ELR (cell line): ENCODE measurements around the gene WWOX.

ENCODE experiments used
- DNase-seq: peaks from one replicate; pipeline ENCODE4 v3.0.0-alpha.2; 2015; ENCODE audit warnings: low read depth

The WWOX gene

GRCh38 chr16:79100447-79100846, 1001.0 kb downstream of the WWOX start:
- DNase-seq = no peak

GRCh38 chr16:79101491-79101890, 1002.0 kb downstream of the WWOX start:
- DNase-seq = no peak

GRCh38 chr16:79104567-79104966, 1005.1 kb downstream of the WWOX start:
- DNase-seq = no peak

DNA sequence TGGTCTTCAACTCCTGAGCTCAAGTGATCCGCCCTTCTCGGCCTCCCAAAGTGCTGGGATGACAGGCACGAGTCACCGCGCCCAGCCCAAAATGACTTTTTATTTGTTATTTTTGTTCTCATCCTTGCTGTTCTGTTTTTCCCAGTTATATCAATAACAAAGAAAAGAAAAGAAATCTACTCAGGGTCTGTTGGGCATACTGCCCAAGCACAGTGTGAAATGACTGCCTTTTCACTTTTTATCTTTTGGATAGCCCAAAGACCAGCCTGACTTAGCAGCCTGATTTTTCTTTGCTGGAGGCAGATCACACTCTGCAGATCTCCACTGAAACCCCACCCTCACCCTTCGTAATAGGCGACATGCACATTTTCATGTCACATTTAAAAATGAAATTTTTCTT, 1007.8 kb downstream of the WWOX start:
- DNase-seq = no peak

GRCh38 chr16:79109771-79110170, 1010.3 kb downstream of the WWOX start:
- no peak for DNase-seq

- no peak for DNase-seq
Observed at GRCh38 chr16:79110242-79110641, 1010.8 kb downstream of the WWOX start.

DNA sequence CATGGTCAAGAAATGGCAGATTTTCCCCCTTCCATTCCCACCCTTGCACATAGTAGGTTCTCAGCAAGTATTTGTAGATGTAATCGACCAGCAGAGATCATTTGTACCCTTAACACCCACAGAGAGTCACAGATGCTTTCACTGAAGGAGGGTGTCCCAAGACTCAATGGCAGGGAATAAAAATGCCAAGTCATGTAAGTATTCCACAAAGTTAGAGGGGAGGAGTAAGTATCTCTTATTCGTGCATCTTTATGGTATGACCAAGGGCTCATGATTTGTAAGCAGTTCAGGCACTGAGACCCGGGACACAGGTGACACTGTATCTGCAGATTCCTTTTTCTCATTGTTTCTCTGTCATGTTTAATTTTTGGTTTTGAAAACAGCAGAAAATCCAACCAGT, 1011.5 kb downstream of the WWOX start:
- DNase-seq = no peak

DNA sequence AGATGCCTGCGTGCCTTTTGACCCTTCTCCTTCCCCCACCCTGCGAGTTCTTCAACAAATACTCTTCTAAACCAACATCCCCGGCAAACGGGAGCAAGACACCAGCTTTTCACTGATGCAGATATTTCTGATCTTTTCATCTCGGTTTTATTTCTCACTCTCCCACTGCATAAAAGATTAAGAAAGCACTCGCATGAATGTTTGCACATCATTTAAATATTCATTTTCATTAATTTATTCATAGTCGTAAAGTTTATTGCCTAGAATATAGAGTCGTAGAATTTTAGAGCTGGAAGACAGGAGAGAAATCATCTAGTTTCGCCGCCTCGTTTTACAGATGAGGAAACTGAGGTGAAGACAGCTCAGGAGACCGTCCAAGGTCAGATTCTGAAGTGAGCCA, 1013.0 kb downstream of the WWOX start:
- no peak for DNase-seq

DNA sequence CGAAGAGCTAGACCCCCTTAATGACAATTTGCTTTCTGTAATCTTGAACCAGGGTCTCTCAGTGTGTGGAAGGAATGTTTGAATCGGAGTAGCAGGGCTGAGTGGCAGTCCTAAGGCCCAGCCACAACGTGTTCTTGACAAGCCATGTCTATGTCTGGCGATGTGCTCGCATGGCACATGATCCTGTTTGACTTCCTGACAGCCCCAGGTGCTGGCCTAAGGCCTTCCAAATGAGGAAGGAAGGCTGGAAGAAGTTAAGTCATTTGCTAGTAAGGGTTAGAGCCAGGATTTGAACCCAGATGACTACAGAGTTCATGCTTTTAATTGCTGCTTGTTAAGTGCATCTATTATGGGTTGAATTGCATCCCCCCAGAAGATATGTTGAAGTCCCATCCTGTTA, 1014.4 kb downstream of the WWOX start:
- DNase-seq = no peak

DNA sequence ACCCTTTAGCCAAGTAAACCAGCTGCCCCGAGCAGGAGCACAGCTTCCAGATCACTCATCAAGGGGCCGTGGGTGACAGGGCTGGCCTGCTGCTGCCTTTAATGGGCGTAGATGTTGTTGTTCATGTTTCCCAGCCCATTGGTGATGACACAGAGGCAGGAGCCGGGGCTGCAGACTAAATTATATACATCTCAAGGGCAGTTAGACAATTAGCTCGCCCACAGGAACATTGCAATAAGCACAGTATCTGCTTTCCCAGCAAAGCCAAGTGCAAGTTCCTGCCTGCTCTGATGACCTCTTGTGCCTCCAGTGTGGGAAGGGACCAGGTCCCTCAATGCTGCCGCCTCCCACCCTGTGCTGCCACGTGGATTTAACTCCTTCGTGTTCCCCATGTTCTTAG, 1015.3 kb downstream of the WWOX start:
- no peak for DNase-seq

DNA sequence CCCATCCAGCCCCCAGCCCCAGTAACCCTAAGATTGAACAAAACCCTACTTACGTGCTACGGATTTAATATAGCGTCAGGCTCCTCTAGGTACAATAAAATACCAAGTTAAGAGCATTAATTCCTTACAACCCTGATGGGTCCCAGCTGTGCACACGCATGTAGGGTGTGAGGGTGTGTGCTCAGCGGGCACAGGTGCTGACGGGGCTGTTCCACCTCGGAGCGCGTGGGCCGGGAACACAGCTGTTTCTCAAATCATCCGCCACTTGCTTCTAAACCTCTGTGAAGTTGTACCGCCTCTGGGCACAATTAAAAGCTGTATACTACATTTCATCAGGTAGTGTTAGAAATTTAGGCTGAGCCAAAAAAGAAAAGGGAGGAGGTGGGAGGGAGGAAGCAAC, 1022.5 kb downstream of the WWOX start:
- no peak for DNase-seq

GRCh38 chr16:79122343-79122742, 1022.9 kb downstream of the WWOX start:
- no peak for DNase-seq

DNA sequence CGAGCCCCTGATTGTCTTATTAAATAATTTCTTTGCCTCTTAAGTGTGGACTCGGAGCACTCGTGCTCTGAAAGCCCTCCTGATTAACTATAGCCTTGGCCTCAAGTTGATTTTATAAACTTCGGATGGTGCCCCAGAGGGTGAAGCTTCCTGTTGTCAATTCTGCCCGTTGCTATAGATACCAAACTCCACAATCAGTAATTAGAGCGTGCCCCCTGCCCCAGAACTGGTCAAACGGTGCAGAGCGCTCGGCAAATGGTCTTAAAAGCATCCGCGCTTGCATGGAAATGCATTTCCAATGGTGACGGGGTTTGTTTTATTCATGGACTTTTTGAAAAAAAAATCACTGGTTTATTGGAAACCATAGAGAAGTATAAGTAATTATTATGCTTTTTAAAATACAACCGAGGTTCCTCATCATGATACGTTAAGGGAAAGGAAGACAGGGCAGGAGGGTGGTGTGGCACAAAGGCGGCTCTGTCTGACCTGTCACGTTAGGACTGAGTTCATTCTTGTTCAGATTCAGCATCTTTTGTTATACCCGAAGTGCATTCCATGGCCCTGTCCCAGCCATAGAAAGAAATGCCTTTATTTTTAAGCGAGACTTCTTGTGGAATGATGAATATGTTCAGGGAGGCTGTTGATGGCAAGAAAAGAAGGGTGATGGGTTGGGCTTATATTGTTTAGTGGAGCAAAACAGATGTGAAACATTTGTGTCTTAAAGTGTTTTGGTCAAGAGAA, 1024.7 kb downstream of the WWOX start:
- DNase-seq = no peak

DNA sequence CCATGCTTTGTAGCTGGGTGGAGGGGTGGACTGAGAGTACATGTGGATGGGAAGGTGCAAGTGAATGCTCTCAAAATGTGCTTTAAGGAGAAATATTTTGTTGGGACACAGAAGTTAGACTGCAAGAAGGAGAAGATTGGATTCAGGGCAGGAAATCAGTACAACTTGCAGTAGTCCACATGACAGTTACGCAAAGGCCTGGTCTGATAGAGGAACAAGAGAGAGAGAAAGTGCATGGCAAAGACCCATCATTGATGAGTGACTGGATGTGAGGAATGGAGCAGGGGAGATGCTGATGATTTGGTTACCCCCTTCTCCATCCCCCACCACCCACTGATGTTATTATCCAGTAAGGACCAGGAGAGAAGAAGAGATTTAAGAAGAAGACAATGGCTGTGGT, 1028.3 kb downstream of the WWOX start:
- DNase-seq = no peak

- DNase-seq = no peak
Observed at GRCh38 chr16:79128706-79129105, 1029.3 kb downstream of the WWOX start.

GRCh38 chr16:79130616-79131015, 1031.2 kb downstream of the WWOX start:
- DNase-seq = no peak

- DNase-seq = no peak
Observed at GRCh38 chr16:79131321-79132075, 1032.0 kb downstream of the WWOX start.

GRCh38 chr16:79132701-79133100, 1033.2 kb downstream of the WWOX start:
- no peak for DNase-seq

- no peak for DNase-seq
Observed at GRCh38 chr16:79134300-79134699, 1034.8 kb downstream of the WWOX start.

DNA sequence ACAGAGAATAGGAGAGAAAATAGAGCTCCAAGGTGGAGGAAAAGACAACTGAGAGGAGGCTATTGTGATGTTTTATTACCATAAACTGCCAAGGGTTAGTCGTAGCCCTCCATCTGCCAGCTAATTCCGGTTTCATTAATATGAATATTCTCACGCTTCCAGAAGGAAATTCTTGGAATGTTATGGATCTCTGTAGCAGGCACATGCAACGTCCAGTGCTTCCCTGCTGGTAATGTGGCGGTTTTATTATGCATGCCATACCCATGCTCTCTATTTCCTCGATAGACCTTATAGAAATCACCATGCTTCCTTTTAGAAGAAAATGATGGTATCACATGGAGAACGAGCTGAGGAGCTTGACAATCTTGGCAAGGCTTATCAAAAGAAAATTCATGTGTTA, 1037.5 kb downstream of the WWOX start:
- DNase-seq = no peak

- DNase-seq = no peak
Observed at GRCh38 chr16:79137426-79137939, 1038.0 kb downstream of the WWOX start.

GRCh38 chr16:79139799-79140198, 1040.3 kb downstream of the WWOX start:
- DNase-seq = no peak

GRCh38 chr16:79143026-79143425, 1043.6 kb downstream of the WWOX start:
- no peak for DNase-seq

GRCh38 chr16:79150151-79150550, 1050.7 kb downstream of the WWOX start:
- DNase-seq = no peak
